SK-N-SH (cell line): Measurements from ENCODE around the gene MYO1B. TPM values are rescaled to one million over a fixed set of nuclear protein-coding genes. Genes with fewer than 3 reads are reported as not detected.
A peak's percentile ranks its signal among the peaks of the same experiment; 100 is the strongest.

Experiments
- CTCF ChIA-PET: fragments of 300-600, 350-600 bp; formaldehyde crosslinking; extraction: SDS; loops from one replicate; lab custom pipeline; 2021; lab: Yijun Ruan, JAX
- POLR2A ChIA-PET: fragments of 350-600 bp; sonication (Branson Sonifier 250); formaldehyde crosslinking; extraction: SDS; loops from one replicate; lab custom pipeline; 2020; ENCODE audit warnings: antibody characterized with exemption, inconsistent platforms; lab: Yijun Ruan, JAX
- DNase-seq: peaks from one replicate; pipeline ENCODE4 v3.0.0; 2012
- H2AFZ ChIP-seq: fragments of 200-600 bp; sonication (generic); 2 replicates; pipeline ENCODE4 v1.8.1; 2016; ENCODE audit warnings: antibody characterized with exemption, mild to moderate bottlenecking, low read depth
- H3F3A ChIP-seq: fragments of 200-600 bp; sonication (generic); replicated peaks from 2 replicates; pipeline ENCODE3; 2016; ENCODE audit warnings: antibody characterized with exemption, mild to moderate bottlenecking; ENCODE audit not compliant: insufficient read depth
- H3K27ac ChIP-seq, 2 experiments: fragments of 200-500 bp in 1 of 2; fragments of 200-600 bp in 1 of 2; sonication (Bioruptor generic) in 1 of 2; sonication (generic), shearing (Covaris generic) in 1 of 2; 2 replicates each; pipeline versions ENCODE4 v1.5.1 to v1.6.1; 2014 to 2016; ENCODE audit warnings: low read depth in 2 of 2, inconsistent platforms in 1 of 2, low read length in 1 of 2, mild to moderate bottlenecking in 1 of 2, mixed read lengths in 1 of 2
- H3K27me3 ChIP-seq: fragments of 200-600 bp; sonication (generic), shearing (Covaris generic); 2 replicates; pipeline ENCODE4 v1.6.1; 2016; ENCODE audit warnings: mixed run types; ENCODE audit not compliant: insufficient read depth
- H3K36me3 ChIP-seq, 2 experiments: fragments of 200-500 bp in 1 of 2; fragments of 200-600 bp in 1 of 2; sonication (Bioruptor generic) in 1 of 2; sonication (generic) in 1 of 2; replicated peaks in 1 of 2; 2 replicates each; pipeline versions ENCODE3 to v1.5.1; 2014 to 2016; ENCODE audit warnings: low read length in 1 of 2, mild to moderate bottlenecking in 1 of 2; ENCODE audit not compliant: insufficient read depth in 2 of 2, control insufficient read depth in 1 of 2
- H3K4me1 ChIP-seq, 2 experiments: fragments of 200-500 bp in 1 of 2; fragments of 200-600 bp in 1 of 2; sonication (Bioruptor generic) in 1 of 2; sonication (generic), shearing (Covaris generic) in 1 of 2; 2 replicates each; pipeline versions ENCODE4 v1.5.1 to v1.6.1; 2014 to 2016; ENCODE audit warnings: low read depth in 1 of 2, low read length in 1 of 2, mixed run types in 1 of 2; ENCODE audit not compliant: insufficient read depth in 2 of 2, control insufficient read depth in 1 of 2
- H3K4me2 ChIP-seq: fragments of 200-600 bp; sonication (generic), shearing (Covaris generic); 2 replicates; pipeline ENCODE4 v1.6.1; 2017; ENCODE audit warnings: mixed run types
- H3K4me3 ChIP-seq, 2 experiments: fragments of 200-500 bp in 1 of 2; fragments of 200-600 bp in 1 of 2; sonication (Bioruptor generic) in 1 of 2; sonication (generic), shearing (Covaris generic) in 1 of 2; 2 replicates each; pipeline versions ENCODE4 v1.5.1 to v1.8.1; 2014 to 2016; ENCODE audit warnings: low read depth in 2 of 2, inconsistent platforms in 1 of 2, low read length in 1 of 2, mild to moderate bottlenecking in 1 of 2, mixed read lengths in 1 of 2, moderate library complexity in 1 of 2
- H3K79me2 ChIP-seq: fragments of 200-600 bp; sonication (generic); 2 replicates; pipeline ENCODE4 v1.8.1; 2017; ENCODE audit warnings: mild to moderate bottlenecking; ENCODE audit not compliant: insufficient read depth
- H3K9ac ChIP-seq: fragments of 200-600 bp; sonication (generic); 2 replicates; pipeline ENCODE4 v1.6.1; 2017; ENCODE audit warnings: mixed run types
- H3K9me2 ChIP-seq: fragments of 200-600 bp; sonication (generic); 2 replicates; pipeline ENCODE4 v1.6.1; 2017; ENCODE audit warnings: mixed run types
- H3K9me3 ChIP-seq: fragments of 200-600 bp; sonication (generic); 2 replicates; pipeline ENCODE4 v1.6.1; 2017; ENCODE audit warnings: mixed run types, mild to moderate bottlenecking, moderate library complexity
- H4K20me1 ChIP-seq: fragments of 200-600 bp; sonication (generic); 2 replicates; pipeline ENCODE4 v1.6.1; 2017; ENCODE audit warnings: mild to moderate bottlenecking, mixed run types; ENCODE audit not compliant: insufficient read depth
- CHD2 ChIP-seq: fragments of 150-350 bp; IDR thresholded peaks from 2 replicates; pipeline ENCODE4 v1.6.1; 2018; ENCODE audit warnings: low read length; ENCODE audit not compliant: partially characterized antibody
- MXI1 ChIP-seq: IDR thresholded peaks from 2 replicates; pipeline ENCODE4 v1.6.1; 2012; ENCODE audit warnings: mild to moderate bottlenecking, low read depth, low read length, improper control_type of control experiment
- NRF1 ChIP-seq: IDR thresholded peaks from 2 replicates; pipeline ENCODE4 v1.6.1; 2012; ENCODE audit warnings: low read depth, mild to moderate bottlenecking, low read length
- USF2 ChIP-seq: fragments of 150-350 bp; IDR thresholded peaks from 2 replicates; pipeline ENCODE4 v1.6.1; 2017; ENCODE audit warnings: antibody characterized with exemption, low read length, low read depth, borderline replicate concordance
- YY1 ChIP-seq: IDR thresholded peaks from 2 replicates; pipeline ENCODE4 v1.4.0; 2012; ENCODE audit warnings: low read depth, mild to moderate bottlenecking
- WGBS: methylation state at CpG from one replicate; pipeline ENCODE4 v1.1.6; 2017; ENCODE audit warnings: low lambda C conversion rate; 5-methylcytosine and 5-hydroxymethylcytosine counted together
- polyA plus RNA-seq, 3 experiments: library from polyadenylated mRNA; depleted of rRNA; stranded (reverse); fragments of >200 nt; gene quantifications; 2 replicates each; pipeline ENCODE4 v1.2.3, GENCODE V29; 2012

MYO1B gene
- polyA plus RNA-seq, 1 of the 3 experiments (the other 2 are of a cell fraction), result 20.2 TPM

GRCh38 chr2:191276792-191277465 is 31.7 kb downstream of the MYO1B start:
- Histone ChIP-seq H3K4me3 (no peak overlapping the region), H3K27me3 (no peaks in the 10 kb centered on the region), H2AFZ (no peak overlapping the region), H3K79me2 (peaks cover 69% of the 10 kb centered on the region), H3K4me2 (no peak overlapping the region), H4K20me1 (peaks cover 11% of the 10 kb centered on the region; the same call in 1 of the 2 replicates), H3K4me1 (peaks cover 0 to 22% of the 10 kb centered on the region in 2 experiments; a peak in 2 of 4 replicates), H3K9ac (no peak overlapping the region), H3K36me3 (peaks cover 11 to 40% of the 10 kb centered on the region in 2 experiments), H3K27ac (no peak overlapping the region; a peak in 1 of 4 replicates), H3K9me2 (no peaks in the 10 kb centered on the region), H3K9me3 (no peaks in the 10 kb centered on the region), H3F3A (no peaks in the 10 kb centered on the region)
- DNase-seq, result no peak
- ChIA-PET POLR2A (no interaction called here), CTCF (interaction anchor here (0.9 to 1.6 kb wide), 3 partner anchors 10 to 112 kb away, joined by 3 to 7 read pairs (median 4); no protein-coding TSS in a partner anchor)
- no peak for TF ChIP-seq MXI1
- no peak for TF ChIP-seq YY1
- 88% methylated on average over 5 of the region's 5 CpGs for WGBS

DNA sequence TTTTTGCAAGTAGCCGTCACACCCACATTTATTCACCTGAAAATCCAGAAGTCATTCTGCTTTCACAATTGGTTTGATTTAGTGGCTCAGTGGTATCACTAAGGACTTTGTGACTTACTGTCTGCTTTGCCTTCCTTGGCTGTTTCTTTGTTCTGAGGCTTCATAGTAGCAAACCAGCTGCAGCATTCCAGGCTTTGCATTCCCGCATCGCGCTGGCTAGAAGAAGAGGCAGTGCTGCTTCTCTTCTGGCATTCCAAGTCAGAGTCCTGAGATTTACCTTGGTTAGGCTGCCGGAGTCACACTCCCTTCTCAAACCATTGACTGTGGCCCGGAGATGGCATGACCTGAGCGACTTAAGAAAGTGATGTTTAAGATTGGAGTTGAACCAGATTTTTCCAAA is 35.1 kb downstream of the MYO1B start:
- H4K20me1 ChIP-seq, result no peaks in the 10 kb centered on the region
- no peaks in the 10 kb centered on the region for H3K27me3 ChIP-seq
- H3K36me3 ChIP-seq, result peaks cover 17 to 51% of the 10 kb centered on the region in 2 experiments
- no peak overlapping the region; a peak in 1 of 4 replicates for H3K27ac ChIP-seq
- no peak overlapping the region for H3K4me2 ChIP-seq
- POLR2A ChIA-PET, result interaction anchor here (0.7 kb wide), 1 partner anchor 38 kb away, joined by 3 read pairs; no protein-coding TSS in a partner anchor
- H3F3A ChIP-seq, result no peaks in the 10 kb centered on the region
- H3K4me3 ChIP-seq, result no peak overlapping the region
- DNase-seq, result no peak
- no peak overlapping the region for H2AFZ ChIP-seq
- CTCF ChIA-PET, result interaction anchor here (1.5 kb wide), 1 partner anchor 34 kb away, joined by 3 read pairs; the partner anchor contains the start of gene MYO1B
- no peaks in the 10 kb centered on the region for H3K9me2 ChIP-seq
- 96% methylated on average over 7 of the region's 7 CpGs for WGBS
- peaks cover 0 to 23% of the 10 kb centered on the region in 2 experiments; a peak in 2 of 4 replicates for H3K4me1 ChIP-seq
- TF ChIP-seq CHD2, result no peak
- peaks cover 53% of the 10 kb centered on the region for H3K79me2 ChIP-seq
- H3K9me3 ChIP-seq, result no peaks in the 10 kb centered on the region
- H3K9ac ChIP-seq, result no peak overlapping the region

GRCh38 chr2:191280834-191281756 is 35.9 kb downstream of the MYO1B start:
- Histone ChIP-seq H3K27me3 (no peaks in the 10 kb centered on the region), H2AFZ (no peak overlapping the region), H3F3A (no peaks in the 10 kb centered on the region), H3K9ac (no peak overlapping the region), H3K9me3 (no peaks in the 10 kb centered on the region), H3K36me3 (peaks cover 18 to 51% of the 10 kb centered on the region in 2 experiments), H3K9me2 (no peaks in the 10 kb centered on the region), H3K4me2 (no peak overlapping the region), H3K4me1 (peaks cover 0 to 21% of the 10 kb centered on the region in 2 experiments; a peak in 2 of 4 replicates), H3K79me2 (peaks cover 52% of the 10 kb centered on the region), H4K20me1 (no peaks in the 10 kb centered on the region), H3K4me3 (no peak overlapping the region), H3K27ac (peak overlapping the region in 1 of 2 experiments; percentile 34; a peak in 1 of 4 replicates)
- TF ChIP-seq MXI1 (peak; percentile 35; the same call in 1 of the 2 replicates), USF2 (no peak), NRF1 (no peak)
- ChIA-PET POLR2A (no interaction called here), CTCF (interaction anchor here (1.5 kb wide), 1 partner anchor 35 kb away, joined by 3 read pairs; the partner anchor contains the start of gene MYO1B)
- whole genome bisulfite sequencing, result 89% methylated on average over 13 of the region's 13 CpGs
- DNase-seq, result peak; percentile 32
